ENCODE results near the gene PLK5.

PLK5 gene

DNA sequence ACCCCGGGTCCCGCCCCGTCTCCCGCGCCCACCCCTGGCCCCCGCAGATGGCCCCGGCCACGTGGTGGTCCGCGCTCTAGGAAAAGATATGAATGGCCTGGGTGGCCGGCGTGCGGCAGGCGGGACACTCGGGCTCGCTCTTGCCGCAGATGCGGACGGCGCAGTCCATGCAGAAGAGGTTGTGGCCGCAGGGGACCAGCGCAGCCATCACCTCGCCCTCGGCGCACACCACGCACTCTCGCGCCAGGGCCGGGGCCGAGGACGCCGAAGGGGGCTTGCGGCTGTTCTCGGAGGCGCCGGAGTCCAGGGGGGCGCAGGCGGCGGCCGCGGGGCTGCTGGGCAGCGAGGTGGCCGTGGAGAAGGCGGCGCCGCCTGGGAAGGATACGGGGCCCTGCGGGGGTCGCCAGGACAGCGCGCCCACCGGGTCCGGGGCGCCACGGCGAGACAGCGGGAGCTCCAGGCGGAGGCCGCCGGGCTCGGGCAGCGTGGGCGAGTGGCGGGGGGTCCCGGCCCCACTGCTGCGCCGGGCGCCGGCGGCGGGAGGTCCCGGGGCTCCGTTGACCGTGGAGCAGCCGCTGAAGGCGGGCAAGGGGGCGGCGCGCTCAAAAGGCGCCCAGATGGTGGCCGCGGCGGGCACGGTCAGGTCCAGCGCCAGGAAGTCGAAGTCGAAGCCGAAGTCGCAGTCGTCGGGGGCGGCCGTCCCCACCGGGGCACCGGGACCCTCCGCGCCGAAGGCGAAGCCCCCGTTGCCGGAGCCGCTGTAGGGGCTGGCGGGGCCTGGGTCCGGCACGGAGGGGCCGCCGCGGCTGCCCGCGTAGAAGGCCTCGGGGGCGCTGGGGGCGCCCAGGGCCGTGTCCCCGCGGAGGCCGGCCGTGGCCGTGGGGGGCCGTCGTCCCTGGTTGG, 31.9 kb downstream of the PLK5 start:
- DNase-seq (ENCODE audit: low spot score) = no peak

DNA sequence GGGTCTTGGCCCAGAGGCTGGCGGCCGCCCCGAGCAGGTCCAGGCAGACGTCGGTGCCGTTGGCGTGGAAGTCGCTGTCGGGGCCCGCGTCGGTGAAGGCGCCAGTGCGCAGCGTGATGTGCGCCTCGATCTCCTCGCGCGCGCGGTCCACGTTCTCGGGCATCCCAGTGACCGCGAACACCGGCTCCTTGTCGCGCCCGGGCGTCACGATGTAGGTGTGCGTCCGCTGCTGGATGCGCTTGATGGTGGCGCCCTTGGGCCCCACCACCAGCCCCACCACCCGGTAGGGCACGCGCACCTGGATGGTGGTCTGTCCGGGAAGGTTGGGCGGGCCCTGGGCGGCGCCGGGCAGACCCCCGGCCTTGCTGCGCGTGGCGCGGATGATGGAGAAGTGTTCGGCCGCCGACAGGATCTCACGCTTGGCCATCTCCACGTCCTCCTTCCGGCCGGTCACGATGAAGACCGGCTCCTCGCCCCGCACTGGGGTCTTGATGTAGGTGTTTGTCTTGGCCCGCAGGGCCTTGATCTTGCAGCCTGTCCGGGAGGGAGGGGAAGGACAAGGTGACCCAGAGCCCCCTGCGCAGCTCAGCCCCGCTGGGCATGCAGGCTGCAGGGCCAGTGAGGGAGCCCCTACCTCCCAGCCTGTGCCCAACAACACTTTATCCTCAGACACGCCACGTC, 32.7 kb downstream of the PLK5 start:
- no peak for DNase-seq (ENCODE audit: low spot score)

DNA sequence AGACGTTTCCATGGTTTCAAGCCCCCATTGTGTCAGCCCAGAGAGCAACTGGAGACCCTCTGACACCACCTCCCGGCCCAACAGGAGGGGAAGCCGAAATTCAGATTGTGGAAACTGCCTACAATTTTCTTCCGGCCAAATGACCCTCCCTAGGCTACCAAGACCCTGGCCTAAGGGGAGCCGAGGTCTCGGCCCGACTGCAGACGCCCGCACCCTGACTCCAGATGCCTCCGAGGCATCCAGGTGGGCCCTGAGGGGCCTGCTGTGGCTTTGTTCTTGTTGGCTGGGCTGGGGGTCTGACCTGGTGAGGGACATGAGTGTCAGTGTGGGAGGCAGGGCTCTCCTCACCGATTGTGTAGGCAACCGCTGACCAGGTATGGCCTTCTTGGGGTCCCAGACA, 34.7 kb downstream of the PLK5 start:
- DNase-seq (ENCODE audit: low spot score) = no peak

DNA sequence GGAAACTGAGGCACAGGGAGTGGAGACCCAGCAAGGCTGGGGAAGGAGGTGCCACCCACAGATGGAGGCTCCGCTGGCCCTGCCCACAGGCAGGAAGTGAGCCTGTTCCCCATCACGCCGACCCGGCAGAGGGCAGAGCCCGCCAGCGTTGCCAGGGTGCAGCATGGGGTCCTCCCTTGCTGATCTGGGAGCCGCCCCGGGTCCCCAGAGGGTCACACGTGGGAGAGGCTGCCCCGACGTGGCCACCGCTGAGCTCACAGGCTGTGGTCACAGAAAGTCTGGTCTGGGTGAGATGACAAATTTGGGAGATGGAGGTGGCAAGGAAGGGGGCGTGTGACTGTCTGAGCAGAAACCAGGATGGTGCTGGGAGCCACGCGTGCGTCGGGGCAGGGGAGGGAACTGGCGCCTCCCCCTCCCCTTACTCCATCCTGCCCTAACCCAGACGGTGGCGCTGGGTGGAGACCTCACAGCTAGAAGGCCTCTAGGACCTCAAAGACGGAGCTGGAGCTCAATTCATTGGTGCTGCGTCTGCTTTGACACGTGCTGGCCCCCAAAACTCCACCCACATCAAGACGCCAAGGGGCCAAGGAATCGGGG, 36.5 kb downstream of the PLK5 start:
- DNase-seq (ENCODE audit: low spot score) = no peak

DNA sequence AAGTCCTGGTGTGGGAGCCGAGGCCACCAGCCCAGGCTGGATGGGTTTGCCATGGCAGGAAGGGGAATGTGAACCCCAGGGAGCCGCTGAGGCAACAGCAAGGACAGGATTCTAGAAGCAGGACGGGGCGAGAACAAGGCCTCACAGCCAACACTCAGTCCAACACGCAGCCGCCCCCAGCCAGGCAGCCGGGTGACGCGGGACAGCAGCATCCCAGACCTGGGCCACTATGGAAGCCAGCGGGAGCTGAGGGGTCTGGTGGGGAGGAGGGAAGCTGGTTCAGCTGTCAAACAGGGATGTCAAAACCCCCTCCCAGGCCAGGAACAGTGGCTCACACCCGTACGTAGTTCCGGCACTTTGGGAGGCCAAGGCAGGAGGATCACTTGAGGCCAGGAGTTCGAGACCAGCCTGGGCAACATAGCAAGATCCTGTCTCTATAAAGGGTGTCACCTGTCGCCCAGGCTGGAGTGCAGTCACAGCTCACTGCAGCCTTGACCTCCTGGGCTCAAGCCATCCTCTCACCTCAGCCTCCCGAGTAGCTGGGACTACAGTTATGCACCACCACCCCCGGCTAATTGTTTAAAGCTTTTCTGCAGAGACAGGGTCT, 37.5 kb downstream of the PLK5 start:
- no peak for DNase-seq (ENCODE audit: low spot score)

DNA sequence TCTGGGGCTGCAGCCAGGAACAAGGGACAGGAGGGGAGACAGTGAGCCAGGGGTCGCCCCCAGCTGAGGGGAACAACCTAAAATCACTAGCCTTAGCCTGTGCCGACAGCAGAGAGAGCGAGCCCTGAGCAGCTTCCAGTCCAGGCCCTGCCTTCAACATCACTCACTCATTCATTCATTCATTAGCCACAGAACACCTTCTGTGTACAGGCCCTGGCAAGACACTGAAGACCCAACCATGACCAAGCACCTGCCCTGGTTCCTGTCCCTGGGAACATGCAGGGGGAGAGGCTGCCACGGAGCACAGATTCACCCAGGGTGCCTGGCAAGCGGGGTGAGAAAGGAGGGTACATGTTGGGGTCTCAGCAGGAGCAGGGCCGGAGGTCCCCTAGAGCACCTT, 39.4 kb downstream of the PLK5 start:
- DNase-seq (ENCODE audit: low spot score) = no peak

DNA sequence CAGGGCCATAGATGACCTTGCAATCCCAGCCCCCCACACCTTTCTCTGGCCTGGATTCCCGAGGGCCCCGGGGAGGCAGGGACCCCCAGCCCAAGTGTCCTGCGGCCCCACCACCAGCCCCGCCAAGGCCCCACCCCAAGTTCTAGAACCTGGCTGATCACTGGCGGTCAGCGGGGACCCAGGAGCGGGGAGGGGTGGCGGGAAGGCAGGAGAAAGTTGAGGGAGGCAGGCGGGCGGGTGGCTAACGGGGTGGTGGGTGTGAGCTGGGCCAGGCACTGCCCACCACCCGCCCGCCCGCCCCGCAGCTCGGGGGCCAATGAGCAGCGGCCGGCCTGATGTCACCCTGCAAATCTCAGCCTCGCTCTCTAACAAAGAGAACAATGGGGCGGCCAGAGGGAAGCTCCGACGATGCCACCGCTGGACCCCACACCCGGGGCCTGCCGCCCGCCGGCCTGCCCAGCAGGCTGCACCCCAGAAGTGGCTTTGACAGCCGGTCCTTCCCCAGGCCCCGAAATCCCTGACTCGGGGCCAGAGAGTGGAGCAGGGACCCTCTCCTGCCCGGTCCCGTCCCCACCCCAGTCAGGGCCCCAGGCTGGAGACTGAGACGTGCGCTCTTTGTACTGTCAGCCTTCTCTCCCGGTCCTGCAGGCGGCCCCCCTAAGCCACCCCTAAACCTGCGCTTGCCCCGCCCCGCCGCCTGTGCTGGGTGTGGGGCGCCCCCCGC, 42.7 kb downstream of the PLK5 start:
- DNase-seq (ENCODE audit: low spot score) = peak; percentile 81

DNA sequence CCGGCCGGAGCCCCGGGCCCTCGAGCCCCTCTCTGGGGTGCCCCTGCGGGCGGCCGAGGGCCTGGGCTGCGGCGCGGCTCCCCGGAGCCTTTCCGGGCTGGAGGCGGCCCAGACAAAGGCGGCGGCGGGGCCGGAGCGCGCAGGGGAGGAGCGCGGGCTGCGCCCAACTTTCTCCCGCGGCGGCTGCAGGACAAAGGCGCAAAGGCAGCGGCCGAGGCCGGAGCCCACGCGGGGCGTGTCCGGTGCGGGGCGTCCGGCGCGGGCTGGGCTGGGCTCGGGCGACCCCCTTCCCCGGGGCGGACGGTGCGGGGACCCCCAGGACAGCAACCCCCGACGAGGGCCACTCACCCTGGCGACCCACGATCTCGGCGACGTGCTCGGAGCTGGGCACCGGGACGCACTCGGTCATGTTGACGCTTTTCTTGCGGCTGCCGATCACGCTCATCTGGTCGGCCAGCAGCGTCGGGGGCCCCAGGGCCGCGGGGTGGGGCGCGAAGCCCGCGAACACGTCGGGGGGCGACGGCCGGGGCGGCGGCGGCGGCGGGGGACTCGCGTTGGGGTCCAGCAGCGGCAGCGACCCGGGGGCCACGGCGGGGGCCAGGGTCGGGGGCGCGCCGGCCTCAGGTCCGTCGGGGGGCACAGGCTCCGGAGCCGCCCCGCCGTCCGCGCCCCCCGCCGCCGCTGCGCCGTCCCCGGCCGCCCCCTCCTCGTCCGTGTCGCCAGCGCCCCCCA, 43.4 kb downstream of the PLK5 start:
- no peak for DNase-seq (ENCODE audit: low spot score)

DNA sequence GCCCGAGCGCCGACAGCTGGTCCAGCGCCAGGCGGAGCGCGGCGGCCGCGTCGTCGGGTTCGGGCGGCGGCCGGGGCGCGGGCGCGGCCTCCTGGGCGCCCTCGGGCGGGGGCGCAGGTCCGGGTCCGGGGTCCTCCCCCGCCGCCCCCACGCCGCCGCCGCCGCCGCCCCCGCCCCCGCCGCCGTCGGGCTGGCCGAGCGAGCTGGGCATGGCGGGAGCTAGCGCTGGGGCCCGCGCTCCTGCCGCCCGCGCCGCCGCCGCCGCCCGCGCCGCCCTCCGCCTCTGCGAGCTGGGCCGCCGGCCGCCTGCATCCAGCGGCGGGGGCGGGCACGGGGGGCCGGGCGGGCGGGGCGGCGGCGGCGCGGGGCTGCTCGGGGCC, 44.0 kb downstream of the PLK5 start:
- no peak for DNase-seq (ENCODE audit: low spot score)

DNA sequence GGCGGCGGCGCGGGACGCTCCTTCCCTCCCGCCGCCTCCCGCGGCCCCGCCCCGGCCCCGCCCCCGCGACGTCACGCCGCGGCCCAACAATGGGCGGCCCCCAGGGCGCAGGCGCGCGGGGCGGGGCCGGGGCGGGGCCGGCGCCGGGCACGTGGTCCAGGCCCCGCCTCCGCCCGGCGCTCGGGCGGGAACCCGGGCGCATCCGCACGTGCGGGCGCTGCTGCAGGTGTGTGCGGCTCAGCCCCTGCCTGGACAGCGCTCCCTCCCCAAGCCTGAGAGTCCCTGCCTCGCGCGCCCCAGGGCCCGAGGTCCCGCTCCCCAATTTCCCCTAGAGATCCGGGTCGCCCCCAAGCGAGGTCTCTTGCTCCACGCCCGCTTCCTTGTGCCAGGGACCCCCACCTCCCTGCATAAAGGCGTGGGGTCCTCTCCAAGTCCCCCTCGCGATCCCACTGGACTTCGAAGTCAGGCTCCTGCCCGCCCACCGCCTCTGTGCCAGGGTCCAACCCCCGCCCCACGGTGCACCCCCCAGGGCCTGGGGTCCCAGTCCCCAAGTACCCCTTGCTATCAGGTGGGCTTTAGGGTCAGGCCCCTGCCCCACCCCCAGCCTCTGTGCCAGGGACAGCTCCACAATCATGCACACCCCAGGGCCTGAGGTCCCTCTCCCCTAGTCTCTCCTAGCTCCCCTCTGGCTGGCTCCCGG, 44.6 kb downstream of the PLK5 start, which contains the start of gene MEX3D:
Gene MEX3D (minus strand): TSS at position 6 of the 700 bp plus-strand sequence. CDS start 267 bp downstream, outside the sequence.
- DNase-seq (ENCODE audit: low spot score) = peak; percentile 64

DNA sequence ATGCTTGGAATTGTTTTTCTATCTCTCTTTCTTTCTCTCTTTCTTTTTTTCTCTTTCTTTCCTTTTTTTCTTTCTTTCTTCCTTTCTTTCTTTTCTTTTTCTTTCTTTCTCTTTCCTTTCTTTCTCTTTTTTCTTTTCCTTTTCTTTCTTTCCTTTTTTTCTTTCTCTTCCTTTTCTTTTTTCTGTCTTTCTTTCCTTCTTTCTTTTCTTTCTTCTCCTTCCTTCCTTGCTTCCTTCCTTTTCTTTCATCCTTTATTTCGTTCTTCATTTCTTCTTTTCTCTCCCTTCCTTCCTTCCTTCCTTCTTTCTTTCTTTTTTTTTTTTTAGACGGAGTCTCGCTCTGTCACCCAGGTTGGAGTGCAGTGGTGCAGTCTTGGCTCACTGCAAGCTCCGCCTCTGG, 46.1 kb downstream of the PLK5 start:
- no peak for DNase-seq (ENCODE audit: low spot score)

DNA sequence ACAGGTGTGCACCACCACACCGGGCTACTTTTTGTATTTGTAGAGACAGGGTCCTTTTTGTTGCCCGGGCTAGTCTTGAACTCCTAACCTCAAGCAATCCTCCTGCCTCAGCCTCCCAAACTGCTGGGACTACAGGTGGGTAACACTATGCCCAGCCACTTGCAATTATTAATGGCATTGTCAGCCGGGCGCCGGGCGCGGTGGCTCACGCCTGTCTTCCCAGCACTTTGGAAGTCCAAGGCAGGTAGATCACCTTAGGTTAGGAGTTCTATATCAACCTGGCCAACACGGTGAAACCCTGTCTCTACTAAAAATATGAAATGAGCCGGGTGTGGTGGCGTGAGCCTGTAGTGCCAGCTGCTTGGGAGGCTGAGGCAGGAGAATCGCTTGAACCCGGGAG, 47.0 kb downstream of the PLK5 start:
- no peak for DNase-seq (ENCODE audit: low spot score)

DNA sequence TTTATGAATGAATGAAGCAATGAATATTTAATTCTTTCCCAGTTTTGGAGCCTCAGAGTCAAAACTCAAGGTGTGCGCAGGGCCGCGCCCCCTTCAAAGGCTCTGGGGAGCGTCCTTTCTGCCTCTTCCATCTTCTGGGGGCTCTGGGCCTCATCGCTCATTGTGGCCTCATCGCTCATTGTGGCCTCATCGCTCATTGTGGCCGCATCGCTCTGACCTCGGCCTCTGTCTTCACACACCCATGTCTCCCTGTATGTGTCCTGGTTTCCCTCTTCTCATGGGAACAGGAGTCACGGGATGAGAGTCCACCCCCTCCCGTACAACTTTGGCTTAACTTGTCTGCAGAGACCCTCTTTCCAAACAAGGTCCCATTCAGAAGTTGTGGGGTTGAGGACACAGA, 47.5 kb downstream of the PLK5 start:
- DNase-seq (ENCODE audit: low spot score) = no peak

DNA sequence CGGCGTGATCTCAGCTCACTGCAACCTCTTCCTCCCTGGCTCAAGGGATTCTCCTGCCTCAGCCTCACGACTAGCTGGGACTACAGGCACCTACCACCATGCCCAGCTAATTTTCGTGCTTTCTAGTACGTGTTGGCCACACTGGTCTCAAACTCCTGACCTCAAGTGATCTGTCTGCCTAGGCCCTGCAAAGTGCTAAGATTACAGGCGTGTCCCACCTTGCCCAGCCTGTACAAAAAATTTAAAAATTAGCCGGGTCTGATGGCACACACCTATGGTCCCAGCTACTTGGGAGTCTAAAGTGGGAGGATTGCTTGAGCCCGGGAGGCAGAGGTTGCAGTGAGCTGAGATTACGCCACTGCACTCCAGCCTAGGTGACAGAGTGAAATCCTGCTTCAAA, 48.9 kb downstream of the PLK5 start:
- DNase-seq (ENCODE audit: low spot score) = no peak

DNA sequence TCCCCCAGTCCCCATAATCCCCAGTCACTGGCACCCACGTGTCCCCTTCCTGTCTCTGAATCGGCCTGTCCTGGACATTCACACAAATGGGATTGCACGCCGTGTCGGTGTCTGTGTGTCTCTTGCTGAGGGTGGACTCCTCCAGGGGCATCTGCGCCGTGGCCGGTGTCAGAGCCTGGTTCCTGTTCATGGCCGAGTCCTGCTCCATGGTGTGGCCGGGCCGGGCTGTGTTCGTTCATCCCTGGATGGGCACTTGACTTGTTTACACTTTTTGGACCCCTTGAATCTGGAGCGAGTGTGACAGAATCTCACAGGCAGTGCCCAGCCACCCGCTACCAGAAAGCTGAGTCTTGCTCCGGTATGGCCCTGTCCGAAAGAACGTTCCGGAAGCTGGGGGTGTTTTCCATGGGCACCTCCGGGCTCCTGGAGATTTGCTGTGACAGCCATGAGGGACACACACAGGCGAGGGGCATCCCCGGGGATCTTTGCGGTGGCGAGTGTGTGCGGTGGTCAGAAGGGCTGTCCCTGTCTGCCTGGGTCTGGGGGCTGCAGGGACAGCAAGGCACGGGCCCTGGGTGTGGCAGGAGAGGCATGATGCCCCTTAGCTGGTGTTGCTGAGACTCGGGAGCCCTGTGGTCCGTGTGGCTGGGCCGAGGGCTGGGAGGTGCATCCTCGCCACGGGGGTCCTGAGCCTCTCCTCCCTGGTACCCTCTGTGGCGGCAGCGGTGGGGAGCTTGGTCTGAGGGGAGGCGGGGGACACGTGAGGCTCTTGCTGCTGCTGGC, 50.7 kb downstream of the PLK5 start:
- no peak for DNase-seq (ENCODE audit: low spot score)

DNA sequence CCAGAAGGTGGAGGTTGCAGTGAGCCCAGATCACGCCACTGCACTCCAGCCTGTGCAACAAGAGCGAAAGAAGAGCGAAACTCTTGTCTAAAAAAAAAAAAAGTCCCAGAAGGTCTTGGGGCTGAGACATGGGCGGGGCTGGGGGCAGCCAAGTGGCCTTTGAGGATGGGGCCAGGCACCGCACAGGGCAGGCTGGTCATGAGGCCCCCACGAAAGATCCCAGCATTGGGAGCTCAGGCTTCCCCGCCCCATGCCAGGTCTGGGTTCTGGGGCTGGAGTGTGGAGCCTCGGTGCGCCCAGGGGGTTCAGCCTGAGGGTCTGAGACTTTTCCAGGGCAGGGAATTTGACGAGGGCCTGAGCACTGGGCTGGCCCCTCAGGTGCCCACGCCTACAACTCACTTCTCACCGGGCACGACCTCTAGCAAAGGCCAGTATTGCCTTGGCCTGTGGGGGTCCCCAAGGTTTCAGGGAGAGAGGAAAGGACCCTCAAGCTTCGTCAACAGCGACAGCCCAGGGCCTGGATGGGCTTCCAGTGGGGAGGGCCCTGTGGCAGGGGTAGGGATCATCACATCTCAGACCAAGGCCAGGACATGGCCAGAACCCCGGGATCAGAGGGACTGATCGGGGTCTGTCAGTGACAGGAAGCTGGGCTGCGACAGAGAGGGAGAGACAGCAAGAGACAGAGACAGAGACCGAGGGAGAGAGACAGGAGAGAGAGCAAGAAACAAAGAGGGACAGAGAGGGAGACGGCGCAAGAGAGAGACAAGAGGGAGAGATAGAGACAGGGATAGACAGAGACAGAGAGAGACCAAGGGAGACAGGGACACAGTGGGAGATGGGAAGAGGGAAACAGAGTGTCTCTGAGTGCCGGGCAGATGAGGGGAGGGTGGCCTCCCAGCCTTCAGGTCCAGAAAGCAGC, 51.7 kb downstream of the PLK5 start:
- no peak for DNase-seq (ENCODE audit: low spot score)

DNA sequence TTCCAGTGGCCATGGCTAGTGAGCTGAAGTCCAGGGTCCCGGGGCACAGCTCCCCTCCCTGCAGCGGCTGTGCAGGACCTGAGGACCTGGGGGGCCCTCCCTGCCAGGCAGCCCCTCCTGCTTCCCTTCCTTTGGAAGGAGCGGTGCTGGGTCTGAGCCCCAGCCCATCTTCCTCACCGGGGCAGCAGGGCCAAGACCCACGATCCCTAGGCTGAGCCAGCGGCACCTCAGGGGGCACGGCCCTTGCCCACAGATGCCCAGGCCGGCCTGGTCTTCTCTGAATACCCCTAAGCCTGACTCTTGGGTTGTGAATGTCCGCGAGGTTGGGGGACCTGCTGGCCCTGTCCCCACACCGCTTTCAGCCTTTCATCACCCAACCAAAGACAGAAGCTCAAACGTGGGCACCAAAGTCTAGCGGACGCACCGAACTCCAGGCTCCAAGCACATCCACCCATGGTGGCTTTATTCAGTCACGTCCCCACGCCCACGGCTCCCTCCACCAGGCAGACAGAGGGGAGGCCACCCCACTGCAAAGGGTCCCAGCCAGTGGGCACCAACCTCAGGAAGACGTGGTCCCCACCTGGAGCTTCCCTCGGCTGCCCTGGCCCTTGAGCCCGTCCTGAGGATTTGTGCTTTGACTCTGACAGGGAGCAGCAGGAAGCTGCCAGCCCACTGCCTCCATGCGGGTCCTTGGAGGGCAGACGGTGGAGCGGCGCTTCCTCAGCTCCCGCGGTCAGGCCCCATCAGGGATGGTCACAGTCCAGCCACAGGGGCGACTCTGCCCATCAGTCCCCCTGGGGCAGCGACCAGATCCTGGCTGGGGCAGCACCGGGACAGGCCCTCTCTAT, 52.6 kb downstream of the PLK5 start:
- DNase-seq (ENCODE audit: low spot score) = no peak

Measured in SK-N-DZ (cell line).